Stimulated activated naive CD8-positive, alpha-beta T cell treated with anti-CD3 and anti-CD28 coated beads, Interleukin-15, Interleukin-2, amounts not matched to agents 100 ng/mL and 50 ng/mL, for 24 hours (primary cell): ENCODE measurements around the gene KCNC4.

Experiments
- H3K27ac Mint-ChIP-seq: one replicate; pipeline ENCODE4 v1.8.0; 2021; ENCODE audit warnings: mild to moderate bottlenecking, mixed read lengths
- H3K27me3 Mint-ChIP-seq: one replicate; pipeline ENCODE4 v1.8.0; 2021; ENCODE audit warnings: mixed read lengths
- H3K36me3 Mint-ChIP-seq: one replicate; pipeline ENCODE4 v1.8.0; 2021; ENCODE audit warnings: low read depth, mixed read lengths
- H3K4me1 Mint-ChIP-seq: one replicate; pipeline ENCODE4 v1.8.0; 2021; ENCODE audit warnings: low read depth, mixed read lengths
- H3K4me3 Mint-ChIP-seq: one replicate; pipeline ENCODE4 v1.8.0; 2021; ENCODE audit warnings: mild to moderate bottlenecking, mixed read lengths
- H3K9me3 Mint-ChIP-seq: one replicate; pipeline ENCODE4 v1.8.0; 2021; ENCODE audit warnings: mixed read lengths

KCNC4 gene

GRCh38 chr1:110200190-110200589, 9.9 kb upstream of the KCNC4 start:
- Mint-ChIP-seq H3K9me3 (no peaks in the 10 kb centered on the region), H3K4me1 (peaks cover 10% of the 10 kb centered on the region), H3K27ac (no peak overlapping the region), H3K27me3 (no peaks in the 10 kb centered on the region), H3K4me3 (no peak overlapping the region), H3K36me3 (no peaks in the 10 kb centered on the region)

GRCh38 chr1:110200666-110201065, 9.4 kb upstream of the KCNC4 start:
- Mint-ChIP-seq H3K27me3 (no peaks in the 10 kb centered on the region), H3K9me3 (no peaks in the 10 kb centered on the region), H3K4me3 (no peak overlapping the region), H3K4me1 (peaks cover 10% of the 10 kb centered on the region), H3K27ac (no peak overlapping the region), H3K36me3 (no peaks in the 10 kb centered on the region)

GRCh38 chr1:110201157-110201825, 8.8 kb upstream of the KCNC4 start:
- Mint-ChIP-seq H3K4me3 (no peak overlapping the region), H3K36me3 (no peaks in the 10 kb centered on the region), H3K27ac (no peak overlapping the region), H3K9me3 (no peaks in the 10 kb centered on the region), H3K4me1 (peaks cover 10% of the 10 kb centered on the region), H3K27me3 (no peaks in the 10 kb centered on the region)

GRCh38 chr1:110203021-110203661, 7.0 kb upstream of the KCNC4 start:
- Mint-ChIP-seq H3K27me3 (no peaks in the 10 kb centered on the region), H3K9me3 (no peaks in the 10 kb centered on the region), H3K4me3 (no peak overlapping the region), H3K4me1 (peaks cover 17% of the 10 kb centered on the region), H3K36me3 (no peaks in the 10 kb centered on the region), H3K27ac (peak overlapping the region; percentile 92)

GRCh38 chr1:110205156-110205555, 5.0 kb upstream of the KCNC4 start:
- Mint-ChIP-seq H3K36me3 (no peaks in the 10 kb centered on the region), H3K27ac (no peak overlapping the region), H3K9me3 (no peaks in the 10 kb centered on the region), H3K4me1 (peaks cover 33% of the 10 kb centered on the region), H3K4me3 (no peak overlapping the region), H3K27me3 (no peaks in the 10 kb centered on the region)

GRCh38 chr1:110205591-110206155, 4.4 kb upstream of the KCNC4 start:
- H3K9me3 Mint-ChIP-seq = no peaks in the 10 kb centered on the region
- H3K36me3 Mint-ChIP-seq = no peaks in the 10 kb centered on the region
- H3K4me1 Mint-ChIP-seq = peaks cover 33% of the 10 kb centered on the region
- H3K27ac Mint-ChIP-seq = no peak overlapping the region
- no peaks in the 10 kb centered on the region for H3K27me3 Mint-ChIP-seq
- H3K4me3 Mint-ChIP-seq = no peak overlapping the region

GRCh38 chr1:110206261-110206920, 3.7 kb upstream of the KCNC4 start:
- H3K27ac Mint-ChIP-seq = no peak overlapping the region
- H3K4me3 Mint-ChIP-seq = no peak overlapping the region
- peaks cover 38% of the 10 kb centered on the region for H3K4me1 Mint-ChIP-seq
- H3K36me3 Mint-ChIP-seq = no peaks in the 10 kb centered on the region
- no peaks in the 10 kb centered on the region for H3K27me3 Mint-ChIP-seq
- no peaks in the 10 kb centered on the region for H3K9me3 Mint-ChIP-seq

- peak overlapping the region; percentile 24 for H3K27ac Mint-ChIP-seq
- H3K36me3 Mint-ChIP-seq = no peaks in the 10 kb centered on the region
- H3K27me3 Mint-ChIP-seq = no peaks in the 10 kb centered on the region
- H3K4me1 Mint-ChIP-seq = peaks cover 42% of the 10 kb centered on the region
- H3K9me3 Mint-ChIP-seq = no peaks in the 10 kb centered on the region
- no peak overlapping the region for H3K4me3 Mint-ChIP-seq
Measured at GRCh38 chr1:110207831-110208230, 2.3 kb upstream of the KCNC4 start.

- peaks cover 42% of the 10 kb centered on the region for H3K4me1 Mint-ChIP-seq
- peak overlapping the region; percentile 82 for H3K27ac Mint-ChIP-seq
- peak overlapping the region; percentile 83 for H3K4me3 Mint-ChIP-seq
- H3K27me3 Mint-ChIP-seq = no peaks in the 10 kb centered on the region
- no peaks in the 10 kb centered on the region for H3K9me3 Mint-ChIP-seq
- no peaks in the 10 kb centered on the region for H3K36me3 Mint-ChIP-seq
Measured at GRCh38 chr1:110208916-110209645, 1.0 kb upstream of the KCNC4 start.

- peak overlapping the region; percentile 79 for H3K27ac Mint-ChIP-seq
- H3K4me1 Mint-ChIP-seq = peaks cover 55% of the 10 kb centered on the region
- H3K36me3 Mint-ChIP-seq = no peaks in the 10 kb centered on the region
- no peaks in the 10 kb centered on the region for H3K9me3 Mint-ChIP-seq
- H3K4me3 Mint-ChIP-seq = peak overlapping the region; percentile 88
- H3K27me3 Mint-ChIP-seq = no peaks in the 10 kb centered on the region
Measured at GRCh38 chr1:110210604-110211495, 736 bp downstream of the KCNC4 start.

GRCh38 chr1:110211496-110212168, 1.5 kb downstream of the KCNC4 start:
- H3K27ac Mint-ChIP-seq = peak overlapping the region; percentile 79
- H3K4me1 Mint-ChIP-seq = peaks cover 61% of the 10 kb centered on the region
- H3K9me3 Mint-ChIP-seq = no peaks in the 10 kb centered on the region
- H3K36me3 Mint-ChIP-seq = no peaks in the 10 kb centered on the region
- H3K27me3 Mint-ChIP-seq = no peaks in the 10 kb centered on the region
- H3K4me3 Mint-ChIP-seq = peak overlapping the region; percentile 88

- no peaks in the 10 kb centered on the region for H3K9me3 Mint-ChIP-seq
- H3K27ac Mint-ChIP-seq = peak overlapping the region; percentile 80
- H3K4me3 Mint-ChIP-seq = peak overlapping the region; percentile 83
- H3K36me3 Mint-ChIP-seq = no peaks in the 10 kb centered on the region
- H3K27me3 Mint-ChIP-seq = no peaks in the 10 kb centered on the region
- peaks cover 67% of the 10 kb centered on the region for H3K4me1 Mint-ChIP-seq
Measured at GRCh38 chr1:110212169-110213142, 2.3 kb downstream of the KCNC4 start.

- H3K27me3 Mint-ChIP-seq = no peaks in the 10 kb centered on the region
- H3K4me1 Mint-ChIP-seq = peaks cover 65% of the 10 kb centered on the region
- peak overlapping the region; percentile 65 for H3K4me3 Mint-ChIP-seq
- no peaks in the 10 kb centered on the region for H3K36me3 Mint-ChIP-seq
- no peaks in the 10 kb centered on the region for H3K9me3 Mint-ChIP-seq
- H3K27ac Mint-ChIP-seq = no peak overlapping the region
Measured at GRCh38 chr1:110213143-110213540, 3.0 kb downstream of the KCNC4 start.
